Astrocyte (in vitro differentiated cells and primary cell): Measurements from ENCODE around the gene VWA1.

ENCODE experiments used
- CTCF ChIP-seq: IDR thresholded peaks from 2 replicates; pipeline ENCODE4 v1.5.1; 2011; ENCODE audit warnings: low read depth, mild to moderate bottlenecking, inconsistent platforms, low read length, moderate library complexity; ENCODE audit not compliant: insufficient read depth
- EZH2 ChIP-seq: IDR thresholded peaks from 2 replicates; pipeline ENCODE4 v1.6.1; 2012; ENCODE audit warnings: mild to moderate bottlenecking, low read length, inconsistent platforms; ENCODE audit not compliant: insufficient read depth

- no peak for TF ChIP-seq CTCF
- no peak for TF ChIP-seq EZH2
Observed at GRCh38 chr1:1393428-1393827, 42.1 kb upstream of the VWA1 start.
